GM19328 (cell line): Measurements from ENCODE around the gene NUDT6.

Experiments used
- ATAC-seq: cut with Tn5 transposase; IDR thresholded peaks from one replicate; pipeline ENCODE4 v1.9.1; 2021; ENCODE audit warnings: mild to moderate bottlenecking, moderate library complexity; ENCODE audit not compliant: unreplicated experiment

The NUDT6 gene

DNA sequence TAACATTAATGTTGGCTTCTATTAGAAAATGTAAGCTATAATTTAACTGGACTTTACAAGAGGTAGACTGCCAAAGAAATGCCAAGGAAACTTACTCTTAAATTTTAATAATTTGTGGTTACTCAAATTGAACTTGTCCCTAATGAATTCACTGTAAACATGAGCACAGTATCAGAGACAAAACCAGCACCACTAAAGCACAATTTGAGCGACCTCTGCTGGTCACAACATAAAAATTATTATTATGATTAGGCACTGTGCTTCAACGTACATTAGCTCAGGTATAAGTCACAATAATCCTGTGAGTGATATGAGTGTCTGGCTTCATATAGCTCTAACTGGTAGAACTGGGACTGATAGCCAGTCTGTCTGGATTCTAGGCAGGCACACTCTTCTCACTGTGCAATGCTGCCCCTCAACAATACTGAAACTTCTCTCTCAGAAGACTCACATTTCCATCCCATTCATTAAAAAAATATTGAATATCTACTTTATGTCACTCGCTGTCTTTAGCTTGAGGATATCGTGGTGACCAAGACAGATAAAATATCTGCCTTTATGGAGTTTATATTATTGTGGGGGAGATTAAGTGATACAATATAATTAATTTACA is 8.0 kb downstream of the NUDT6 start:
- ATAC-seq, result no peak

- ATAC-seq, result no peak
These were observed 9.4 kb downstream of the NUDT6 start for GRCh38 chr4:122912810-122913575.

DNA sequence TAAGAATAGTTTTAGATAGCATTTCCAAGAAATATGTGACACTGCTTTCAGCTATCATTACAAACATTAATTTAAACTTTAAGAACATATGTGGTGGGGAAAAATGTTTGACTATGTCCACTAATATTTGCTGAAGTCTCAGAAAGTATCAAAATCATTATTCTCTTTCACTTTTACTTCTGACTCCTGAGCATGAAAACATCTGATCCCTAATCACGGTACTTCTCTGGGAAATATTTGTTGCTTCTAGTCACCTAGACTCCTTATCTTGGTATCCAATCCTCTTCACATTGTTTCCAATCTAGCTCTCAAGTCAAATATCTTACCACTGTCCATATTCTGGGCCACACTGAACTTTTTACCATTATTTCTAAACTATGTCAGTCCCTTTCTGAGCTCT is 10.8 kb downstream of the NUDT6 start:
- ATAC-seq, result no peak

DNA sequence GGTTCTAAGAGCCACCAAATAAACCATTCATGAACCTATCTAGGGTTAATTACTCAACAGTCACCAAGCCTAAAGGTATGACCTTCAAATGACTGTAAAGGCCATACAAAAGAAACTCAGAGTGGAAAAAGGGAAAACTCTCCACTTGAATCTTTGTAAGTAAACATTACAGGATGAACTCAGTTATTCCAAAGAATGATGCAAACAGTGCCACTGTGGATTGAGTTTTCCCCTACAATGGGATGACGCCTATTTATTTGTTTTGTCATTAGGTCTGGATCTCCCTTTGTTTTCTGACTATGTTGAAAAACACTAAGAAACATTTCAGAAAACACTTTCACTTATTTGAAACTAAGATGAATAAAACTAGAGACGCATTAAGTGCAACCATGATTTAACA is 12.7 kb downstream of the NUDT6 start:
- no peak for ATAC-seq

GRCh38 chr4:122908223-122908622 is 14.2 kb downstream of the NUDT6 start:
- ATAC-seq, result no peak

DNA sequence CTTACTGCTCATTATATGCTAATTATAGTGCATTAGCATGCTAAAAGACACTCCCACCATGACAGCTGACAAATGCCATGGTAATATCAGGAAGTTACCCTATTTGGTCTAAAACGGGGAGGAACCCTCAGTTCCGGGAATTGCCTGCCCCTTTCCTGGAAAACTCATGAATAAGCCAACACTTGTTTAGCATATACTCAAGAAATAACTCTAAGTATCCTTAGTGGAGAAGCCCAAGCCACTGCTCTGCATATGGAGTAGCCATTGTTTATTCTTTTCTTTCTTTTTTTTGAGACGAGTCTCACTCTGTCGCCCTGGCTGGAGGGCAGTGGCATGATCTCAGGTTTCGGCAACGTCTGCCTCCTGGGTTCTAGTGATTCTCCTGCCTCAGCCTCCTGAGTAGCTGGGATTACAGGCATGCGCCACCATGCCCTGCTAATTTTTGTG is 15.5 kb downstream of the NUDT6 start:
- ATAC-seq, result no peak

- no peak for ATAC-seq
These were observed 18.6 kb downstream of the NUDT6 start for GRCh38 chr4:122903766-122904288.

- no peak for ATAC-seq
These were observed 21.0 kb downstream of the NUDT6 start for GRCh38 chr4:122901247-122902010.

- ATAC-seq, result no peak
These were observed 22.1 kb downstream of the NUDT6 start for GRCh38 chr4:122900314-122900713.

DNA sequence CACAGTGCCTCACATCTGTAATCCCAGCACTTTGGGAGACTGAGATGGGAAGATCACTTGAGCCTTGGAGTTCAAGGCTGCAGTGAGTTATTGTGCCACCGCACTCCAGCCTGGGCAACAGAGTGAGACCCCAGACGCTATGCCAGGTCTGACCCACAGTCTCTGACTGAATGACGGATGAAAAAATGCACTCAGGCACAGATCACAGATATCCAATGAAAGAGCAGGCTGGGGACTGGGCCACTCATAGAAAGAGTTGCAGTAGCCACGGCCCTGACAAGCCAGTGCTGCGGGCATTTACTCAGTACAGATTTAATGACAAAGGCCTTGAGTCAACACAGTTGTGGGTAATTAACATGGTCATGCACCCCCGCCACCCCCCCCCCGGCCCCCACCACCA is 22.7 kb downstream of the NUDT6 start:
- ATAC-seq, result no peak

GRCh38 chr4:122898370-122899150 is 23.8 kb downstream of the NUDT6 start:
- no peak for ATAC-seq

- no peak for ATAC-seq
These were observed 26.1 kb downstream of the NUDT6 start for GRCh38 chr4:122896270-122896669.

- ATAC-seq, result no peak
These were observed 26.9 kb downstream of the NUDT6 start for GRCh38 chr4:122895336-122895995.

GRCh38 chr4:122894827-122895226 is 27.6 kb downstream of the NUDT6 start:
- no peak for ATAC-seq

DNA sequence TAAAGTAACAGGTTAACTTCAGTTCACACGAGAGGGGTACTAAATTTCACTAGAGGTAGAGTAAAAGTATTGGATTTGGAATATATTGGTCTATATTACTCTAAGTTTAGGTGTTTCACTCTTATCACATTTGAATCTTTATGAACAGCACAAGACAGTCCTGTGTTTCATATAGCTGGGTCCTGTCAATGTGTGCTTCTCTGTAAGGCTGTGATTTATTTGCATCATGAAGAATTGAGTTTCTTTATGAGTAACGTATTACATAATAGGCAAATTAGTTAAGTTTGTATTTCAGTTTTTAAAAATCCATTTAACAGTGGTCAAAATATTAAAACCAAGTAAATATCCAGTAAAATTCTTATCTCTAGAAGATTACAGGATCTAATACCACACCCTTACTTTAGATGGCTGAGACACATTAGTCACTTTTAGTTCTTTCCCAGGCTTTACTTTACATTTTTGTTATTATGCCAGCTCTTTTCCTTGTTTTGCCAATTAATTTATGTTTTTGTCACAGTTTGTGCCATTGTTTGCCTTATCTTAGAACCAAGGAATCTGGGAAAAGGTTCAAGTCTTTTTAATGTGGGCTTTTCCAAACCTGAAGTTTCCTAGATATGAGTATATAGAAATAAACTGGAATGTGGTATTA is 32.1 kb downstream of the NUDT6 start:
- no peak for ATAC-seq

- no peak for ATAC-seq
These were observed 32.7 kb downstream of the NUDT6 start for GRCh38 chr4:122889726-122890125.

DNA sequence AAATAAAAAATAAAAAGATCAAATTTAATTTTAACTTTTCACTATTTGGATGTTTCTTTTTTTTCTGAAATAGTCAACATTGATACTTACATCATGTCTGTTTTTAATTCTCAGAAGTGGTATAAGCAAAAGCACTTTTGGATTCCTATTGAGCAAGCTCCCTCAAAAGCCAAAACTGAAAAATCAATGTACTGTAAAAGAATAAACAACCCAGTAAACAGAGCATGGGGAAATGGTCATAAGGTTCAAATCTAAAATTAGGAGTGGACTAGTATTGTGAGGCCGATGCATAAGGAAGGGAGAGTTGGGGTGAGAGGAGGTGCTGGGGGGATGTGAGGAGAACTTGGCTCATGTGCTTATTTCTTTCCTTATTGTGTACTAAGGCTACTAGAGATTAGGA is 37.9 kb downstream of the NUDT6 start:
- ATAC-seq, result no peak

DNA sequence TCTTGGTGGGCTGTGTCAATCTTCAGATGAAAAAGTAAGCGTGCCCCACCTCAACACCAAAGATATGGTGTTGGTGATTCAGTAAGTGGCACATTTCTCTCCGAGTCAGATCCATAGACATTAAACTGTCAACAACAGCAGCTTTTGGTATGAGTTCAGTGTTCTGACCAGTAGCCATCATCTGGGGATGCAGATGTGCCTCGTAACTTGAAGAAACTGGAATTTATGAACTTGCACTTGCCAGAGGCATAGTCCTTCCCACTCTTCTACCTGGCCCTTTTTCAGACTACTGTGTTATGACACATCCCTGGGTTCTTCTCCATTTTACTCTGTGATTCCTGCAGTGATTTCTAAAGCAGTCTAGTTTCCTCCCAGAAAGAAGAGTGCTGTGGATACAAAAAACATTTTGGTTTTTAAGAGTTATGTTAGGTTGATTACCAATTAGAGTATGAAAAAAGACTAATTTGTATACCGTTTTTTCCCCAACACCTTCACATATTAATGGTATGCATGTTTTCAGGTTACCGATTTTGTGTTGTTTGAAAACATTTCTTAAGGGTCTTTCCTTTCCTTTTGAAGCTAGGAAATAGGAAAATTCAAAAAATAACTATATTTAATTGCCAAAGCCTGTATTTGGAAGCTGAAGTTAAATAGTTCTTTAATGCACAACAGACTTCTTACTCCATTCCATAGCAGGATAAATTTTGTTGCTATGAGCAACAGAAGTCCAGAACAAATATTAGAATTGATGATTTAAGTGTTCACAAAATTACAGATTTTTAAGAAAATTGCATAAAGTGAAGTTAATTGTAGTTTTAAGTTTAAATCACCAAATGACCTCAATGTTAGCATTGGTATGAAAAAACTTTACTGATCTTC is 39.3 kb downstream of the NUDT6 start:
- ATAC-seq, result no peak

GRCh38 chr4:122879001-122879400 is 43.4 kb downstream of the NUDT6 start:
- no peak for ATAC-seq
